BJ (cell line): ENCODE results near the gene SMIM13. TPM values are rescaled to one million over a fixed set of nuclear protein-coding genes. Genes with fewer than 3 reads are reported as not detected.

ENCODE experiments used
- CTCF ChIA-PET: fragments of 350-600 bp; formaldehyde crosslinking; extraction: SDS; loops from one replicate; lab custom pipeline; 2021; ENCODE audit warnings: antibody characterized with exemption, inconsistent platforms; lab: Yijun Ruan, JAX
- POLR2A ChIA-PET: fragments of 300-600 bp; sonication (Branson Sonifier 250); formaldehyde crosslinking; extraction: SDS; loops from one replicate; lab custom pipeline; 2021; ENCODE audit warnings: antibody characterized with exemption; lab: Charles Lee
- DNase-seq: peaks from one replicate; pipeline ENCODE4 v3.0.0-alpha.2; 2011; ENCODE audit warnings: low read depth
- H3K27me3 ChIP-seq: 2 replicates; pipeline ENCODE4 v1.6.0; 2011; ENCODE audit warnings: low read length; ENCODE audit not compliant: control insufficient read depth, insufficient read depth
- H3K36me3 ChIP-seq: 2 replicates; pipeline ENCODE4 v1.5.1; 2011; ENCODE audit warnings: low read length; ENCODE audit not compliant: control insufficient read depth, insufficient read depth
- H3K4me3 ChIP-seq: 2 replicates; pipeline ENCODE4 v1.5.1; 2011; ENCODE audit warnings: low read depth, mild to moderate bottlenecking, control low read depth, low read length
- CTCF ChIP-seq: IDR thresholded peaks from 2 replicates; pipeline ENCODE4 v1.5.1; 2011; ENCODE audit warnings: low read depth, mild to moderate bottlenecking, control low read depth, inconsistent platforms, low read length, moderate library complexity; ENCODE audit not compliant: insufficient read depth
- polyA plus RNA-seq: library from polyadenylated mRNA; depleted of rRNA; stranded (reverse); fragments of >200 nt; gene quantifications from 2 replicates; pipeline ENCODE4 v1.2.3, GENCODE V29; 2011

The SMIM13 gene
- polyA plus RNA-seq, 1 experiment: 3.0 TPM

- H3K4me3 ChIP-seq: no peak overlapping the region
- H3K36me3 ChIP-seq: 0 out of 2 replicates have a peak, but pooled peaks cover 1% of the 10 kb centered on the region
- no peaks in the 10 kb centered on the region for H3K27me3 ChIP-seq
- no peak for TF ChIP-seq CTCF
- DNase-seq: no peak
- ChIA-PET CTCF (interaction anchor here (1.5 kb wide), 1 partner anchor 37 kb away, joined by 3 read pairs; no protein-coding TSS in a partner anchor), POLR2A (no interaction called here)
Observed at GRCh38 chr6:11128608-11129007, 35.0 kb downstream of the SMIM13 start.

DNA sequence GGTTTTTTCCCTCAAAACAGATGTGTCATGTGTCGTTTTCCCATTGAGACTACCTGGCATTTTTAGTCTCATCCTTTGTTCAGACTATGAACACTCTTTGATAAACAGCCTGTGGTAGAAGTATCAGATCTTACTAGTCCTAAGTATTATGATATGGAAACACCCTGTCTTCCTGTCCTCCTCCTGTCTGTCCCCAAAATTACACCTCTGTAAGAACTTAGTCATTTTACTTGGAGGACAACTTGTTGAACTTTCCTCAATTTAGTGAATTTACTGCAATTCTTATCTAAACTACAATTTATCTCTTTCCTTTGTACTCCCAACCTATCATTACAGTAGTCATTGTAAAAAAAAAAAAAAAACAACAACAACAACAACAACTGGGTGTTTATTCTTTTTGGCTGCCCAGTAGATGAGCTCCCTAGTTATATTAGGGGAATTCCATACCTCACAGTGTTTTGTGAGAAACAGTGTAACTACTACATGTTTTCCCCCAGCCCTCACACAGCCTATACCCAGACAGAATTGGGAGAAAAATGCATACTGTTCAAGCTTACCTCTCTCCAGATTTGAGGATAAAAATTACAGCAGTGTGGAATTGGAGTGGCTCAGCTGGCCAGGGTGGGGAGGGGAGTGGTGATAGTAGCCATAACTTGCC lies 36.4 kb downstream of the SMIM13 start:
- Histone ChIP-seq H3K4me3 (no peak overlapping the region), H3K27me3 (no peaks in the 10 kb centered on the region), H3K36me3 (0 out of 2 replicates have a peak, but pooled peaks cover 1% of the 10 kb centered on the region)
- ChIA-PET CTCF (interaction anchor here (1.4 to 1.5 kb wide), 2 partner anchors 15 to 39 kb away, joined by 3 read pairs; no protein-coding TSS in a partner anchor), POLR2A (no interaction called here)
- TF ChIP-seq CTCF: no peak
- no peak for DNase-seq

- POLR2A ChIA-PET: no interaction called here
- Histone ChIP-seq H3K27me3 (no peaks in the 10 kb centered on the region), H3K4me3 (no peak overlapping the region), H3K36me3 (0 out of 2 replicates have a peak, but pooled peaks cover 1% of the 10 kb centered on the region)
- TF ChIP-seq CTCF: no peak
- DNase-seq: no peak
- CTCF ChIA-PET: interaction anchor here (1.4 kb wide), 1 partner anchor 14 kb away, joined by 3 read pairs; no protein-coding TSS in a partner anchor
Observed at GRCh38 chr6:11130605-11131004, 37.0 kb downstream of the SMIM13 start.

- TF ChIP-seq CTCF: no peak
- Histone ChIP-seq H3K36me3 (no peaks in the 10 kb centered on the region), H3K27me3 (no peaks in the 10 kb centered on the region), H3K4me3 (no peak overlapping the region)
- no peak for DNase-seq
- CTCF ChIA-PET: interaction anchor here (0.7 to 1.2 kb wide), 2 partner anchors 8 to 364 kb away, joined by 4 read pairs; no protein-coding TSS in a partner anchor
- POLR2A ChIA-PET: no interaction called here
Observed at GRCh38 chr6:11132194-11132888, 38.7 kb downstream of the SMIM13 start.

DNA sequence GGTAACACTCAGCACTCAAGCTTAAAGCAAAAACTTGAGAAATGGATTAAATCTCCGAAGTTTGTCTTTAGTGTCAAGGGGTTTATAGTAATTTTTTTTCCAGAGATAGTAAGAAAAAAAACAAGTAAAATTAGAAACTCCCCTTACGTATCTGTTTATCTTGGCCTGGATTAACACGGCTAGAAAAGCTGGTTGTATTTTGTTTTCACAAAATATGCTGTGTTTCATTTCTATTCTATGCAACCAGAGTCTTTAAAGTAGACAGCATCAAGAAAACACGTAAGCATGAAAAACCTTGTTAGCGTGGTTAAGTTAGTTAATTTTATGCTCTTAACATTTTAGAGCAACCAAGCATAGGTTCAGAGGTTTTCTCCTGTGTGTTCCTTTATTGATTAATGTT lies 39.6 kb downstream of the SMIM13 start:
- Histone ChIP-seq H3K4me3 (no peak overlapping the region), H3K36me3 (no peaks in the 10 kb centered on the region), H3K27me3 (no peaks in the 10 kb centered on the region)
- no peak for DNase-seq
- ChIA-PET POLR2A (no interaction called here), CTCF (no interaction called here)
- no peak for TF ChIP-seq CTCF
